ENCODE results near the gene PARVA.

Gene PARVA

DNA sequence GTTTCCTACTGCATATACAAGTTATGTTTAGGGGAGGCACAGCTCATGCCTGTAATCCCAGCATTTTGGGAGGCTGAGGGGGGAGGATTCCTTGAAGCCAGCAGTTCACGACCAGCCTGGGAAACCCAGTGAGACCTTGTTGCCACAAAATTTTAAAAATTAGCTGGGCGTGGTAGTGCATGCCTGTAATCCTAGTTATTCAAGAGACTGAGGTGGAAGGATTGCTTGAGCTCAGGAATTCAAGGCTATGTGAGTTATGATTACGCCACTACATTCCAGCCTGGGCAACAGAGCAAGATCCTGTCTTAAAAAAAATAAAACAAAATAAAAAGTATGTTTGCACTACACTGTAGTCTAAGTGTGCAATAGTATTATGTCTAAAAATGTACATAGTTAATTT lies 188.0 kb downstream of the PARVA start:
- DNase-seq = no peak

DNA sequence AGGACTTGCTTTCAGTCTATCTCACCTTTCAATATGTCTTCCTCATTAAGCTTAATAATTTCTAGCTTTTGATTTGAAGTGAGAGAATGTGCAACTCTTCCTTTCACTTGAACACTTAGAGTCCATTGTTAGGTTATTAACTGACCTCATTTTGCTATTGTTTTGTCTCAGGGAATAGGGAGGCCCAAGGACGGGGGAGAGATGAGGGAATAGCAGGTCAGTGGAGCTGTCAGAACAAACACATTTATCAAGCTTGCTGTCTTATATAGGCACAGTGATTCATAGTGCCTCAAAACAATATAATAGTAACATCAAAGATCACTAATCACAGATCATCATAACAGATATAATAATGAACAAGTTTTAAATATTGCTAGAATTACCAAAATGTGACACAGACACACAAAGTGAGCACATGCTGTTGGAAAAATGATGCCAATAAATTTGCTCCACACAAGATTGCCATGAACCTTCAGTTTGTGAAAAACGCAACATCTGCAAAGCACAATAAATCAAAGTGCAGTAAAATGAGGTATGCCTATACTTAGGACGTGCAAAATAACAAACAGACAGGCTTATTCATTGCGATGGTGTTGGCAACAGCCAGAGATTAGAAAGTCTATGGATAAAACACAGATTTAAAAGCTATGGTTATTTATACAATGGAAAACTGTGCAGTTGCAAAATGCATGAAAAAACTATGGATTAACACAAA lies 190.5 kb downstream of the PARVA start:
- no peak for DNase-seq

DNA sequence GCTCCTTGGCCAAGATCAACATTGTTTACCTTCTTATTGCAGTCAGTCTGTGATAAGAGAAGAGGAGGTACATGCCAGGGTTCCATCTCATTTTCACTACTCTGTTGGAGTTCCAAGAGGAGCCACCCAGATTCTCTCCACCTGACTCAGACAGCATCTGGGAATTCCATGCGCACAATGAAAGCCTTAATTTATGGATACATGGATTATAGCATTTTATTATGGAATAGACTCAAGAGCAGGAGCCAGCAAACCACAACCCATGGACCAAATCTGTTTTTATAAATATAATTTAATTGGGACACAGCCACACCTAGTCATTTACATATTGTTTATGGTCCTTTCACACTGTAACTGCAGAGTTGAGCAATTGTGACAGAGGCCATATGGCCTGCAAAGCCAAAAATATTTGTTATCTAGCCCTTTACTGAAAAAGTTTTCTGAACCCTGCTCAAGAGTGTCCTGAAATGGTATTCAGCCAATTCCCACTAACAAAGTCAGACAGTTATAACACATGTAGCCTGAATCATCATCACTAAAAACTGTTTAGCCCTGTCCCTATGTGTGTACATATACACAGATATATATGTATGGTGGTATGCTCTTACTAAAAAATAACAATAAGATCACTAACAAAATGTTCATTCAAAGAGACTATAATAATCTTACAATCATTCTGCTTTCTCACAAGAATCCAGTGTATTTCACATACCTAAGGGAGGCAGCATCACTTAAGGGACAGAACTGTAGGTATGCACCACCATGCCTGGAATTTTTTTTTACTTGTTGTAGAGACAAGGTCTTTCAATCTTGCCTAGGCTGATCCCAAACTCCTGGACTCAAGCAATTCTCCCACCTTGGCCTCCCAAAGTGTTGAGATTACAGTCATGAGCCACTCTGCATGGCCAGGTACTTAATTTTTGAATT lies 192.4 kb downstream of the PARVA start:
- no peak for DNase-seq

DNA sequence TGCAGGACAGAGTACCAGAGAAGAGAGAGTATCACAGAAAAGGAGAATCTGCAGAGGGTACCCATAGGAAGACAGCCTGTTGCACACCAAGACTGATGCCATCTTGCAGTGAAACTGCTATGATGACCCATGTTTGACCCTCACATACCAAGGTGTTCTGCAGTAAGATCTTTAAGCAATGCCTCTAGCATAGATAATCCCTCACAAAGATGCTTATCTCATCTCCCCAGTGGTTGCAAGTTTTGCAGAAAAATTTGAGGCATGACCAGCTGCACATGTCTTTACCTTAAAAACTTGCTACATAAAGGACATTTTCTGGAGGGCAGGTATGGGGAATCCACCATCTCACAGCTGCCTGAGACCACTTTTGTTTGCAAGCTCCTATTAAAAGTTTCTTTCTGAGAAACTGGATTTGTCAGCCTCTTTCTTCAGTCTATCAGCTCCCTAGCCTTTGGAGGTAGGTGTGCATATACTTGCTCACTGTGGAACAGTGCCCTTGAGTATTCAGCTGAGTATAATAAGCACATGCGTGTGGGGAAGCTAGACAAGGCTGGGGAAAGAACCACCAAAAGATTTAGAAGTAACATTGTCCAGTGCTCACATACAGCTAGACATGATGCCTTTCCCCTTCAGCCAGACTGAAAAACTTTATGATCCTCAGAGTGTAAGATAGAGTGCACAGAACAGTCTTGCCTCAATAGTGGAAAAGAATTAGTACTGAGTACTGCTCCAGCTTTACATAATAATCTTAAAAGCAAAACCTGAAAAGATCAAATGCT lies 196.5 kb downstream of the PARVA start:
- DNase-seq = no peak

DNA sequence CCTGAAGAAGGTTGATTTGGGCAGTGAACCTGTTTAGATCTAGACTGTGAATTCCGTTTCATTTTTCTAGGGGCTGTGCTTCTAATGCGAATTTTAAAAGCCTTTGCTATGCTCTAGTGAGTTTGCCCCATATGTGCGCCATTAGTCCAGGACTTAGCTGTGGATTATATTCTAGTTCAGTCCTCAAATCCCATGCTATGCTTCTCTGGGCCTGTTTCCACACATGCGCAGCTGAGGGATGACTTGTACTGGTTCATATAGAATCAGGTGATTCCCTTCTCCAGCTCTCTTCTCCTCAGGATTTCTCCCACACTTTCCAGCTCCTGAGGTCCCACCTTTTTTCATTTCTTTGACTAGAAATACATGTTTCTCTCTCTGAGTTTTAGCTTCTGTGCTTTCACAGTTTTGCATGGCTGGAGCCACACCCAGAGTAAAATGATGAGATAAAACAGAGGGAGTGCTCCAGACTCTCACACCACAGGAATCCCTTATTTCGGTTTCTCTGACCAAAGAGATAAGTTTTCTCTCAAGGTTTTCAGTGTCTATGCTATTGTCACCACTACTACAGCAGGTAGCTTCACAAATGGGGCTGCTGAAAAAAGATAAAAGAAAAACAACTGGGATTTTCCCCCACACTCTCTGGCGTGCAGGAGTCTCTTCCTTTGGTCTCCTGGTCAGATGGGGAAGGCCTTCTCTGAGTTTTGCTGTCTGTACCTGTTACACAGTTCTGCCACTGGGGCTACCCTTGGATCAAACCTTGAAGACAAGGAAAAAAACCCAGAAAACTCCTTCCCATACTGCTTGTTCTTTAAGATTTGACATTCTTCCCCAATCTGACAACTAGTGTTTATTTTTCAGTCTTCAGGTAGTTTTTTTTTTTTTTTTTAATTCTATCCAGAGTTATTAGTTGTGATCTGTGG lies 200.6 kb downstream of the PARVA start:
- DNase-seq = no peak

DNA sequence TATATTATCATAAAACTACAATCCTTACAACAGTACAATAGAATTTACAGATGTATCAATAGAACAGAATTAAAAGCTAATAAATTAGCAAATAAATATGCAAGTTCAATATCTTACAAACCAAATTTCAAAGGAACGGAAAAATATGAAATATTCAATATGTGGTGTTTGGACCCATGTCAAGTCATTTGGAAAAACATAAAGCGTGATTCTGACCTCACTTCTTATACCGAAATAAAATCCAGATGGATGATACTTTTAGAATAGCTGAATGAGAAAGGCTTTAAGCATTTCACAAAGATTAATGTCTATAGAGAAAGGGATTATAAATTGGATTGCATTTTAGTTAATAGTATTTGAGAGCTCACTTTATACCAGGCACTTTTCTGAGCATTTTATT lies 204.0 kb downstream of the PARVA start:
- no peak for DNase-seq

DNA sequence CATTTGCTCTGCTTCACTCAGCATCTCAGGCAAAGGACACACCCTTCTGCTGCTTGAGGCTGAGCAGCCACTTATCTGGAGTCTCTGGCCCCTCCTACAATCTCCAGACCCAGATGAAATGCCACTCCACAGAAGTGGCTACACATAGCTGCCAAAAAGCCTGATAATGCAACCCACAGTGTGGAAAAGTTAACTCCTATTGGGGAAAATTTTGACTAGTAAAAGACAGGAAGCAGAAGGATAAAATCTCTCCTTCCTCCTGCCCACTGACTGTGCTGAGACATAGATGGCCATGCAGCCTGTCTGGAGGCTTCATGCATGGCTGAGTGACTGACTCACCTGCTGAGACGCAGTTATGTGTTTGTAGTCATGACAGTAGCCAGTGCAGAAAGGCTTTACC lies 204.6 kb downstream of the PARVA start:
- no peak for DNase-seq
